Measurements from ENCODE around the gene MS4A4E. TPM values are rescaled to one million over a fixed set of nuclear protein-coding genes. Genes with fewer than 3 reads are reported as not detected.

Gene MS4A4E
- total and polyA plus RNA-seq, 2 of the 8 experiments (the other 6 are each of a cell fraction or from before 2014, with no cell fraction given), result not detected

DNA sequence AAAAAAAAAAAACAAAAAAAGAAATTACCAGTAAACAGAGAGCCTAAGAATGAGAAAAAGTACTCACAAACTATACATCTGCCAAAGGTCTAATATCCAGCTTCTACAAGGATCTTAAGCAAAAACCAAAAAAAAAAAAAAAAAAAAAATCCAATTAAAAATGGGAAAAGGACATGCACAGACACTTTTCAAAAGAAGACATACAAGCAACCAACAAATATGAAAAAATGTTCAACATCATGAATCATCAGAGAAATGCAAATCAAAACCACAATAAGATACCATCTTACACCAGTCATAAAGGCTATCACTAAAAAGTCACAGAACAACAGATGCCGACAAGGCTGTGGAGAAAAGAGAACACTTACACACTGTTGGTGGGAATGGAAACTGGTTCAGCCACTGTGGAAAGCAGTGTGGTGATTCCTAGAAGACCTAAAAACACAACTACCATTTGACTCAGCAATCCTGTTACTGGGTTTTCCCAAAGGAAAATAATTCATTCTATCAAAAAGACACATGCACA is 78.3 kb downstream of the MS4A4E start (continued):
- TF ChIP-seq, protein P1, sequence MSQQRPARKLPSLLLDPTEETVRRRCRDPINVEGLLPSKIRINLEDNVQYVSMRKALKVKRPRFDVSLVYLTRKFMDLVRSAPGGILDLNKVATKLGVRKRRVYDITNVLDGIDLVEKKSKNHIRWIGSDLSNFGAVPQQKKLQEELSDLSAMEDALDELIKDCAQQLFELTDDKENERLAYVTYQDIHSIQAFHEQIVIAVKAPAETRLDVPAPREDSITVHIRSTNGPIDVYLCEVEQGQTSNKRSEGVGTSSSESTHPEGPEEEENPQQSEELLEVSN (IDR thresholded peaks at IDR 0.05), result no peak
- no peak for TF ChIP-seq RFX5 (IDR thresholded peaks at IDR 0.05; ENCODE audit: borderline replicate concordance, low read depth, low read length)
- no peak for TF ChIP-seq GTF2F1 (IDR thresholded peaks at IDR 0.05; ENCODE audit: borderline replicate concordance, low read depth, low read length)
- no peak for TF ChIP-seq CHD2 (IDR thresholded peaks at IDR 0.05; ENCODE audit: low read length)
- no peak for TF ChIP-seq NANOG (IDR thresholded peaks at IDR 0.05; ENCODE audit: insufficient read depth, low read depth, low read length, poor library complexity, severe bottlenecking)
- TF ChIP-seq, protein P2, sequence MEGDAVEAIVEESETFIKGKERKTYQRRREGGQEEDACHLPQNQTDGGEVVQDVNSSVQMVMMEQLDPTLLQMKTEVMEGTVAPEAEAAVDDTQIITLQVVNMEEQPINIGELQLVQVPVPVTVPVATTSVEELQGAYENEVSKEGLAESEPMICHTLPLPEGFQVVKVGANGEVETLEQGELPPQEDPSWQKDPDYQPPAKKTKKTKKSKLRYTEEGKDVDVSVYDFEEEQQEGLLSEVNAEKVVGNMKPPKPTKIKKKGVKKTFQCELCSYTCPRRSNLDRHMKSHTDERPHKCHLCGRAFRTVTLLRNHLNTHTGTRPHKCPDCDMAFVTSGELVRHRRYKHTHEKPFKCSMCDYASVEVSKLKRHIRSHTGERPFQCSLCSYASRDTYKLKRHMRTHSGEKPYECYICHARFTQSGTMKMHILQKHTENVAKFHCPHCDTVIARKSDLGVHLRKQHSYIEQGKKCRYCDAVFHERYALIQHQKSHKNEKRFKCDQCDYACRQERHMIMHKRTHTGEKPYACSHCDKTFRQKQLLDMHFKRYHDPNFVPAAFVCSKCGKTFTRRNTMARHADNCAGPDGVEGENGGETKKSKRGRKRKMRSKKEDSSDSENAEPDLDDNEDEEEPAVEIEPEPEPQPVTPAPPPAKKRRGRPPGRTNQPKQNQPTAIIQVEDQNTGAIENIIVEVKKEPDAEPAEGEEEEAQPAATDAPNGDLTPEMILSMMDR (IDR thresholded peaks at IDR 0.05; ENCODE audit: control extremely low read depth in 1 of 3, insufficient read depth in 1 of 3, low read depth in 1 of 3, low read length in 3 of 3), result no peak
